GM23338 (cell line): ENCODE results near the gene CCDC149. TPM values are rescaled to one million over a fixed set of nuclear protein-coding genes. Genes with fewer than 3 reads are reported as not detected.

Source experiments
- ATAC-seq: fragments of 200-7000 bp; cut with Tn5 transposase; 3 replicates; pipeline ENCODE4 v1.9.1; 2020
- DNase-seq: peaks from one replicate; pipeline ENCODE4 v3.0.0-alpha.2; 2015; ENCODE audit warnings: low spot score
- H2AFZ ChIP-seq: fragments of 200-600 bp; sonication (generic); 2 replicates; pipeline ENCODE4 v1.8.0; 2016; ENCODE audit warnings: antibody characterized with exemption, mild to moderate bottlenecking, moderate library complexity
- H3F3A ChIP-seq: fragments of 200-600 bp; sonication (generic); replicated peaks from 2 replicates; pipeline ENCODE4 v1.8.0; 2017; ENCODE audit warnings: antibody characterized with exemption, mixed run types, low read depth
- H3K27ac ChIP-seq: fragments of 200-600 bp; sonication (generic); 2 replicates; pipeline ENCODE4 v1.6.1; 2016; ENCODE audit warnings: low read depth
- H3K27me3 ChIP-seq: fragments of 200-600 bp; sonication (generic); 2 replicates; pipeline ENCODE4 v1.8.0; 2016; ENCODE audit warnings: mild to moderate bottlenecking, mixed run types, moderate library complexity; ENCODE audit not compliant: insufficient read depth
- H3K36me3 ChIP-seq: fragments of 200-600 bp; sonication (generic); 2 replicates; pipeline ENCODE4 v1.8.0; 2016; ENCODE audit warnings: mild to moderate bottlenecking; ENCODE audit not compliant: insufficient read depth
- H3K4me1 ChIP-seq: fragments of 200-600 bp; sonication (generic); 2 replicates; pipeline ENCODE4 v1.8.0; 2016; ENCODE audit warnings: mild to moderate bottlenecking, moderate library complexity; ENCODE audit not compliant: insufficient read depth
- H3K4me2 ChIP-seq: fragments of 200-600 bp; sonication (generic); 2 replicates; pipeline ENCODE4 v1.7.1; 2017; ENCODE audit warnings: mixed run types
- H3K4me3 ChIP-seq: fragments of 200-600 bp; sonication (generic); 2 replicates; pipeline ENCODE4 v1.6.1; 2016; ENCODE audit warnings: mixed run types
- H3K79me2 ChIP-seq: fragments of 200-600 bp; sonication (generic); replicated peaks from 2 replicates; pipeline ENCODE4 v1.8.0; 2017; ENCODE audit warnings: mild to moderate bottlenecking; ENCODE audit not compliant: insufficient read depth
- H3K9me2 ChIP-seq: fragments of 200-600 bp; sonication (generic); 2 replicates; pipeline ENCODE4 v1.8.0; 2017; ENCODE audit not compliant: insufficient read depth
- H4K20me1 ChIP-seq: fragments of 200-600 bp; sonication (generic); replicated peaks from 2 replicates; pipeline ENCODE4 v1.8.0; 2017; ENCODE audit warnings: mild to moderate bottlenecking; ENCODE audit not compliant: insufficient read depth
- H3K27ac Mint-ChIP-seq: 2 replicates; pipeline ENCODE4 v1.8.0; 2020; ENCODE audit warnings: inconsistent platforms, mild to moderate bottlenecking, moderate library complexity, mixed read lengths
- H3K27me3 Mint-ChIP-seq: 3 replicates; pipeline ENCODE4 v1.8.0; 2022; ENCODE audit warnings: low read depth, mild to moderate bottlenecking, moderate library complexity, mixed read lengths, inconsistent platforms; ENCODE audit not compliant: insufficient read depth, poor library complexity
- H3K36me3 Mint-ChIP-seq: 3 replicates; pipeline ENCODE4 v1.8.0; 2021; ENCODE audit warnings: low read depth, mild to moderate bottlenecking, inconsistent platforms, moderate library complexity, mixed read lengths
- H3K4me1 Mint-ChIP-seq: 3 replicates; pipeline ENCODE4 v1.8.0; 2020; ENCODE audit warnings: mild to moderate bottlenecking, inconsistent platforms, mixed read lengths
- H3K4me3 Mint-ChIP-seq: 3 replicates; pipeline ENCODE4 v1.8.0; 2021; ENCODE audit warnings: moderate library complexity, mild to moderate bottlenecking, inconsistent platforms, mixed read lengths
- H3K9me3 Mint-ChIP-seq: 3 replicates; pipeline ENCODE4 v1.8.0; 2020; ENCODE audit warnings: moderate library complexity, mild to moderate bottlenecking, inconsistent platforms, mixed read lengths
- EZH2phosphoT487 ChIP-seq: fragments of 200-600 bp; sonication (generic); IDR thresholded peaks from one replicate; pipeline ENCODE4 v1.8.1; 2018; ENCODE audit warnings: antibody characterized with exemption; ENCODE audit not compliant: unreplicated experiment
- JUNB ChIP-seq: IDR thresholded peaks from one replicate; pipeline ENCODE4 v1.6.1; 2016; ENCODE audit warnings: antibody characterized with exemption; ENCODE audit not compliant: unreplicated experiment
- NANOG ChIP-seq: IDR thresholded peaks from 2 replicates; pipeline ENCODE4 v1.6.1; 2016; ENCODE audit warnings: antibody characterized with exemption, borderline replicate concordance
- POLR2AphosphoS5 ChIP-seq: IDR thresholded peaks from 2 replicates; pipeline ENCODE4 v1.6.1; 2016; ENCODE audit warnings: antibody characterized with exemption, low read depth
- STAT1 ChIP-seq: IDR thresholded peaks from one replicate; pipeline ENCODE4 v1.6.1; 2016; ENCODE audit warnings: antibody characterized with exemption; ENCODE audit not compliant: unreplicated experiment
- ZNF331 ChIP-seq: fragments of 250-450 bp; sonication (Bioruptor Pico); IDR thresholded peaks from 2 replicates; pipeline ENCODE4 v1.5.0; 2020; ENCODE audit warnings: low read depth, mild to moderate bottlenecking, moderate library complexity
- ZNF462 ChIP-seq: fragments of 250-450 bp; sonication (Bioruptor Pico); IDR thresholded peaks from 2 replicates; pipeline ENCODE4 v1.5.0; 2020; ENCODE audit warnings: mild to moderate bottlenecking, moderate library complexity
- polyA plus RNA-seq: library from polyadenylated mRNA; unstranded; fragments of >200 nt; fragmentation: Nextera tagmentation; extraction: Ambion mirVana; gene quantifications from 2 replicates; pipeline ENCODE4 v1.2.1, GENCODE V29; 2016
- total RNA-seq: library from RNA; depleted of rRNA; stranded (reverse); fragments of >200 nt; shearing (Covaris generic); gene quantifications from 2 replicates; pipeline ENCODE4 v1.2.3, GENCODE V29; 2014
- TF ChIP-seq, protein P1 (sequence below): IDR thresholded peaks from 2 replicates; pipeline ENCODE4 v1.6.1; 2016; ENCODE audit warnings: antibody characterized with exemption

CCDC149 gene
- total and polyA plus RNA-seq, 2 experiments from 2014 or later, result 2.6 to 6.4 TPM

GRCh38 chr4:24862073-24862751 is 50.6 kb downstream of the CCDC149 start:
- no peaks in the 10 kb centered on the region for H3K79me2 ChIP-seq
- peaks cover 7% of the 10 kb centered on the region for H3K9me2 ChIP-seq
- peaks cover 15% of the 10 kb centered on the region; the same call in 1 of the 2 replicates for H3K4me1 ChIP-seq
- H3K27ac ChIP-seq, result no peak overlapping the region
- peaks cover 11% of the 10 kb centered on the region for H3K36me3 ChIP-seq
- no peak for DNase-seq
- no peak for ATAC-seq
- no peak overlapping the region for H3K4me3 ChIP-seq
- H3F3A ChIP-seq, result no peaks in the 10 kb centered on the region
- TF ChIP-seq NANOG, result no peak
- TF ChIP-seq, protein P1, sequence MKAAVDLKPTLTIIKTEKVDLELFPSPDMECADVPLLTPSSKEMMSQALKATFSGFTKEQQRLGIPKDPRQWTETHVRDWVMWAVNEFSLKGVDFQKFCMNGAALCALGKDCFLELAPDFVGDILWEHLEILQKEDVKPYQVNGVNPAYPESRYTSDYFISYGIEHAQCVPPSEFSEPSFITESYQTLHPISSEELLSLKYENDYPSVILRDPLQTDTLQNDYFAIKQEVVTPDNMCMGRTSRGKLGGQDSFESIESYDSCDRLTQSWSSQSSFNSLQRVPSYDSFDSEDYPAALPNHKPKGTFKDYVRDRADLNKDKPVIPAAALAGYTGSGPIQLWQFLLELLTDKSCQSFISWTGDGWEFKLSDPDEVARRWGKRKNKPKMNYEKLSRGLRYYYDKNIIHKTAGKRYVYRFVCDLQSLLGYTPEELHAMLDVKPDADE, result no peak
- no peak for TF ChIP-seq STAT1
- TF ChIP-seq EZH2phosphoT487, result no peak
- no peak for TF ChIP-seq JUNB
- no peak for TF ChIP-seq ZNF462 (CRISPR knock-in tag)
- no peak for TF ChIP-seq POLR2AphosphoS5
- TF ChIP-seq ZNF331 (CRISPR knock-in tag), result no peak
- no peaks in the 10 kb centered on the region for H4K20me1 ChIP-seq
- Mint-ChIP-seq H3K36me3 (peaks cover 47% of the 10 kb centered on the region), H3K9me3 (peaks cover 43% of the 10 kb centered on the region), H3K4me1 (peaks cover 15% of the 10 kb centered on the region), H3K27me3 (peaks cover 2% of the 10 kb centered on the region), H3K27ac (no peak overlapping the region), H3K4me3 (no peak overlapping the region)
- no peak overlapping the region for H2AFZ ChIP-seq
- H3K4me2 ChIP-seq, result no peak overlapping the region
- no peaks in the 10 kb centered on the region for H3K27me3 ChIP-seq
